GM12873 (cell line): ENCODE measurements around the gene C17orf113.

Source experiments
- CTCF ChIP-seq: IDR thresholded peaks from 2 replicates; pipeline ENCODE4 v1.5.1; 2012; ENCODE audit warnings: low read depth, mild to moderate bottlenecking, moderate library complexity, low read length, control low read depth; ENCODE audit not compliant: insufficient read depth; ENCODE audit errors: missing control alignments

The C17orf113 gene

GRCh38 chr17:42049834-42050392 is 488 bp downstream of the C17orf113 start:
- no peak for TF ChIP-seq CTCF

DNA sequence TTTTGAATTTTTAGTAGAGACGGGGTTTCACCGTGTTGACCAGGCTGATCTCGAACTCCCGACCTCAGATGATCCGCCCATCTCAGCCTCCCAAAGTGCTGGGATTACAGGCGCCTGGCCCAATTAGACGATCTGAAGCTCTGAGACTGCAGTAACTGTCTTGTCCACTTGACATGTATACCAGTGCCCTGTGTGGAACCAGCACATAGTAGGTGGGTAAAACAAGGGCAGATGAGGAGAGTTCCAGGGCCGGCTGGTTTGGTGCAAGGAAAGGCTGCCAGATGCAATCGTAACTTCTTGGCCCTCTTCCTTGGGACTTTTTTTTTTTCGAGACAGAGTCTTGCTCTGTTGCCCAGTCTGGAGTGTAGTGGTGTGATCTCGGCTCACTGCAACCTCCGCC is 3.1 kb downstream of the C17orf113 start:
- no peak for TF ChIP-seq CTCF

DNA sequence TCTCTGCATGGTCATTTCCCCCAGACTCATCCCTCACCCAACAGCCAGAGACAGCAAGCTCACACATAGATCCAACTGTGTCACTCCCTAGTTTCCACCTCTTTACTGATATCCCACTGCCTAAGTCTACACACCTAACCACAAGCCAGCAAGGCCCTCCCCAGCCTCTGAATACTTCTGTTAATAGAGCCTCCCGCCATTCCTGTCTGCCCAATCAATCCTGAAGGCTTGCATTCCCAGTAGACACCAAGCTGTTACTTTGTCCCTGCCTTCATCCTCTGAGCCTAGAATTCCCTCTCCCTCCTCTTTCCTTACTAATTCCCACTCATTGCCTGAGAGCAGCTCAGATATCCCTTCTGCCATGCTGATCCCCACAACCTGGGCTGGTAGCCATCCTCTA is 4.7 kb downstream of the C17orf113 start:
- TF ChIP-seq CTCF: no peak

DNA sequence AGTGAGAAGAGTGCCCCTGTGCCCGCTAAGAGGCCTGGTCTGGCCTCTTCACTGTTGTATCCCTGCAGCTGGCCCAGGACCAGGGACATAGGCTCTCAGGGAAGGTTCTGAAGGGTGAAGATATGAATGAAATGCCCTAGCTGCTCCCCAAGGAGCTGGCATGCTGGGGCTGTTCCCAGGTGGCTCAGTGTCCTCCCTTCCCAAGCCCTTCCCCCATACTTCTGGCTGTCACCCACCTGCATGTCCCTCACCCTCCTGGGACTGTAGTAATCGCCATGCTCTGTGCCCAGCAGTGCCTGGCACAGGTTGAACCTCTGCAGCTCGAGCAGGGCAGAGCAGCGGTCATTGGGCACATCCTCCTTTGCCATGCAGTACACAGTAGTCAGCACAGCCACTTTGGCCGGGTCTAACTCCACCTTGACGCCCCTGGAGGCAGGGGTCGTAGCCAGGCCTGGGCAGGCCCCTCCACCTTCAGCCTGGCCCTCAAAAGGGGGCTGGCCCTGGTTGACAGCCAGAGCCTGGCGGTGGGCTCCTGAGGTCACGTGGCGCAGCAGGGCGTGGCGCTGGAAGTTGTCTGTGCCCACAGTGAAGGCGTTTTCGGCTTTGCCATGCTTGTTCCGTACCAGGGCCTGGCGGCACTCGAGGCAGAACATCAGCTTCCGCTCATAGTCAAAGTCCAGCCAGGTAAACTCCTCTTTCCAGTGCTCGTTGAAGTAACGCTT is 7.6 kb downstream of the C17orf113 start:
- no peak for TF ChIP-seq CTCF

GRCh38 chr17:42041619-42042018 is 8.8 kb downstream of the C17orf113 start:
- TF ChIP-seq CTCF: no peak

GRCh38 chr17:42040818-42041217 is 9.6 kb downstream of the C17orf113 start:
- no peak for TF ChIP-seq CTCF

GRCh38 chr17:42039794-42040763 is 10.3 kb downstream of the C17orf113 start:
- TF ChIP-seq CTCF: no peak
